Neural cell (in vitro differentiated cells): ENCODE measurements around the gene AP5Z1. TPM values are rescaled to one million over a fixed set of nuclear protein-coding genes. Genes with fewer than 3 reads are reported as not detected.

ENCODE experiments used
- H2AFZ ChIP-seq: fragments of 200-600, 300-800 bp; sonication (generic), shearing (Covaris generic); 2 replicates; pipeline ENCODE4 v1.6.0; 2014; ENCODE audit warnings: low read depth, mild to moderate bottlenecking, antibody characterized with exemption, low read length, moderate library complexity
- H3F3A ChIP-seq: fragments of 200-600 bp; shearing (Covaris generic); 2 replicates; pipeline ENCODE4 v1.6.1; 2016; ENCODE audit warnings: mild to moderate bottlenecking, moderate library complexity, mixed read lengths, antibody characterized with exemption, low read length; ENCODE audit not compliant: insufficient read depth, poor library complexity, severe bottlenecking
- H3K27ac ChIP-seq: fragments of 200-600, 300-800 bp; sonication (generic), shearing (Covaris generic); 2 replicates; pipeline ENCODE4 v1.5.1; 2014; ENCODE audit warnings: mild to moderate bottlenecking, low read length, moderate library complexity
- H3K27me3 ChIP-seq: fragments of 300-800, 200-600 bp; sonication (generic), shearing (Covaris generic); 2 replicates; pipeline ENCODE4 v1.6.0; 2014; ENCODE audit warnings: mild to moderate bottlenecking, low read depth, low read length, moderate library complexity; ENCODE audit not compliant: insufficient read depth
- H3K36me3 ChIP-seq: fragments of 300-800, 200-600 bp; sonication (generic), shearing (Covaris generic); 2 replicates; pipeline ENCODE4 v1.5.1; 2014; ENCODE audit warnings: mild to moderate bottlenecking, antibody characterized with exemption, low read length, moderate library complexity; ENCODE audit not compliant: insufficient read depth
- H3K4me2 ChIP-seq: fragments of 300-800, 200-600 bp; sonication (generic), shearing (Covaris generic); 2 replicates; pipeline ENCODE4 v1.6.0; 2014; ENCODE audit warnings: mild to moderate bottlenecking, low read length
- H3K4me3 ChIP-seq: fragments of 300-800, 200-600 bp; sonication (generic), shearing (Covaris generic); 2 replicates; pipeline ENCODE4 v1.5.1; 2014; ENCODE audit warnings: mild to moderate bottlenecking, low read length, moderate library complexity
- H3K79me2 ChIP-seq: fragments of 200-600 bp; shearing (Covaris generic); replicated peaks from 2 replicates; pipeline ENCODE4 v1.6.0; 2014; ENCODE audit warnings: mild to moderate bottlenecking, low read length, moderate library complexity; ENCODE audit not compliant: insufficient read depth
- H3K9ac ChIP-seq: fragments of 300-800, 200-600 bp; sonication (generic), shearing (Covaris generic); 2 replicates; pipeline ENCODE4 v1.6.1; 2016; ENCODE audit warnings: mild to moderate bottlenecking, low read length, mixed read lengths
- H3K9me2 ChIP-seq: fragments of 200-600 bp; shearing (Covaris generic); 2 replicates; pipeline ENCODE4 v1.6.1; 2016; ENCODE audit warnings: mild to moderate bottlenecking, low read length, mixed read lengths; ENCODE audit not compliant: insufficient read depth
- H3K9me3 ChIP-seq: fragments of 200-600, 300-800 bp; sonication (generic), shearing (Covaris generic); 2 replicates; pipeline ENCODE4 v1.6.1; 2016; ENCODE audit warnings: mild to moderate bottlenecking, mixed run types, low read length, moderate library complexity, mixed read lengths
- H4K20me1 ChIP-seq: fragments of 200-600 bp; shearing (Covaris generic); 2 replicates; pipeline ENCODE4 v1.6.1; 2016; ENCODE audit warnings: mild to moderate bottlenecking, mixed run types; ENCODE audit not compliant: insufficient read depth
- EP300 ChIP-seq: fragments of 450-650 bp; conservative IDR thresholded peaks from 2 replicates; pipeline ENCODE4 v1.6.1; 2014; ENCODE audit warnings: antibody characterized with exemption, mild to moderate bottlenecking, moderate library complexity; ENCODE audit not compliant: poor library complexity, severe bottlenecking
- EZH2 ChIP-seq: fragments of 200-600, 300-800 bp; shearing (Covaris generic), sonication (generic); IDR thresholded peaks from 2 replicates; pipeline ENCODE4 v1.6.1; 2014; ENCODE audit warnings: antibody characterized with exemption, low read length, borderline replicate concordance, mild to moderate bottlenecking; ENCODE audit not compliant: insufficient read depth, poor library complexity, severe bottlenecking
- MXI1 ChIP-seq: fragments of 450-650 bp; conservative IDR thresholded peaks from 2 replicates; pipeline ENCODE4 v1.6.1; 2014; ENCODE audit warnings: antibody characterized with exemption, mild to moderate bottlenecking; ENCODE audit not compliant: poor library complexity, severe bottlenecking
- POLR2AphosphoS5 ChIP-seq: IDR thresholded peaks from 2 replicates; pipeline ENCODE4 v1.6.1; 2012
- RAD21 ChIP-seq: fragments of 450-650 bp; conservative IDR thresholded peaks from 2 replicates; pipeline ENCODE4 v1.6.1; 2014; ENCODE audit warnings: antibody characterized with exemption, mild to moderate bottlenecking, moderate library complexity
- SMC3 ChIP-seq: fragments of 450-650 bp; conservative IDR thresholded peaks from 2 replicates; pipeline ENCODE4 v1.6.1; 2014; ENCODE audit warnings: antibody characterized with exemption, mild to moderate bottlenecking, moderate library complexity; ENCODE audit not compliant: poor library complexity
- TAF1 ChIP-seq: IDR thresholded peaks from 2 replicates; pipeline ENCODE4 v1.6.1; 2012; ENCODE audit warnings: low read depth
- polyA plus RNA-seq: library from polyadenylated mRNA; depleted of rRNA; stranded (reverse); fragments of >200 nt; gene quantifications from 2 replicates; pipeline ENCODE4 v1.2.3, GENCODE V29; 2014
- TF ChIP-seq, protein P1 (sequence below): fragments of 450-650 bp; IDR thresholded peaks from 2 replicates; pipeline ENCODE4 v1.5.1; 2014; ENCODE audit warnings: antibody characterized with exemption, mild to moderate bottlenecking, moderate library complexity; ENCODE audit not compliant: poor library complexity, severe bottlenecking
- TF ChIP-seq, protein P2 (sequence below): IDR thresholded peaks from 2 replicates; pipeline ENCODE4 v1.6.1; 2012; ENCODE audit warnings: borderline replicate concordance

Gene AP5Z1
- polyA plus RNA-seq, 1 donor from 2014 or later: 36.9 TPM

DNA sequence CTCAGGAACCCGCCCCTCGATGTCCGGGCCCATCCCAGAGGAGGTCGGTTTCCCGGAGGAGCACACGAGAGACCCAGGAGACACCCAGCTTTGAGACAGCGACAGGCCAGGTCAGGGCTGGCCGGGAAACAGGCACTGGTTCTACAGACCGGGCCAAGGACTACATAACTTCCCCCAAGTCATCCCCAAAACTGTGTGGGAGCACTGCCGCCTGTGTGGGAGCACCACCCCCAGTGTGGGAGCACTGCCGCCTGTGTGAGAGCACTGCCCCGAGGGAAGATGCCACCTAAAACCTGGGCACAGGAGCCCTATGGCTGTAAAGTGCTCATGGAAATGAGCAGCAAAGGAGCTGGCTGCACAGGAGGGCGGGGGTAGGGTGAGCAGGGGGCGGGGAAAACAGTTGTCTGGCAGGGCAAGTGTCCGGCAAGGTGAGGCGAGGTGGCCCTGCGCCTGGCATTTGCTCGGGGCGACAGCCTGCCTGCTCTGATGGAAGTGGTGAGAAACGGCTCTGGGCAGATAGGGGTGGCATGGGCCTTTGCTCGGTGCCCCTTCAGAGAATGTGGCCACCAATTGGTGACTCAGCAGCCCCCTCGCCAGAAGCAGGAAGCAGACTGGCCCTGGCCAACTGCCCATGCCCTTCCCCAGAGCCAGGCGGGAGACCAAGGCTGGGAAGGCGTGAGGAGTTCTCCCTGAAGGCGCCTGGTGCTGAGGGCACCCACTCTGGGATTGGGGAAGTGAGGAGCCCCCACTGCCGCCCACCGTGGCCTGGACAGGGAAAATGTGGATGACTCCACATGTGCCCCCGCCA, 60.2 kb downstream of the AP5Z1 start:
- H3K4me3 ChIP-seq: no peak overlapping the region
- H3K9me2 ChIP-seq: no peaks in the 10 kb centered on the region
- no peak overlapping the region for H3K27ac ChIP-seq
- H3K27me3 ChIP-seq: no peaks in the 10 kb centered on the region
- H3F3A ChIP-seq: no peaks in the 10 kb centered on the region
- H3K9ac ChIP-seq: no peak overlapping the region
- H3K79me2 ChIP-seq: no peaks in the 10 kb centered on the region
- H3K4me2 ChIP-seq: no peak overlapping the region
- H3K9me3 ChIP-seq: no peaks in the 10 kb centered on the region
- no peak for TF ChIP-seq MXI1
- TF ChIP-seq, protein P1, sequence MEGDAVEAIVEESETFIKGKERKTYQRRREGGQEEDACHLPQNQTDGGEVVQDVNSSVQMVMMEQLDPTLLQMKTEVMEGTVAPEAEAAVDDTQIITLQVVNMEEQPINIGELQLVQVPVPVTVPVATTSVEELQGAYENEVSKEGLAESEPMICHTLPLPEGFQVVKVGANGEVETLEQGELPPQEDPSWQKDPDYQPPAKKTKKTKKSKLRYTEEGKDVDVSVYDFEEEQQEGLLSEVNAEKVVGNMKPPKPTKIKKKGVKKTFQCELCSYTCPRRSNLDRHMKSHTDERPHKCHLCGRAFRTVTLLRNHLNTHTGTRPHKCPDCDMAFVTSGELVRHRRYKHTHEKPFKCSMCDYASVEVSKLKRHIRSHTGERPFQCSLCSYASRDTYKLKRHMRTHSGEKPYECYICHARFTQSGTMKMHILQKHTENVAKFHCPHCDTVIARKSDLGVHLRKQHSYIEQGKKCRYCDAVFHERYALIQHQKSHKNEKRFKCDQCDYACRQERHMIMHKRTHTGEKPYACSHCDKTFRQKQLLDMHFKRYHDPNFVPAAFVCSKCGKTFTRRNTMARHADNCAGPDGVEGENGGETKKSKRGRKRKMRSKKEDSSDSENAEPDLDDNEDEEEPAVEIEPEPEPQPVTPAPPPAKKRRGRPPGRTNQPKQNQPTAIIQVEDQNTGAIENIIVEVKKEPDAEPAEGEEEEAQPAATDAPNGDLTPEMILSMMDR: no peak
- TF ChIP-seq, protein P2, sequence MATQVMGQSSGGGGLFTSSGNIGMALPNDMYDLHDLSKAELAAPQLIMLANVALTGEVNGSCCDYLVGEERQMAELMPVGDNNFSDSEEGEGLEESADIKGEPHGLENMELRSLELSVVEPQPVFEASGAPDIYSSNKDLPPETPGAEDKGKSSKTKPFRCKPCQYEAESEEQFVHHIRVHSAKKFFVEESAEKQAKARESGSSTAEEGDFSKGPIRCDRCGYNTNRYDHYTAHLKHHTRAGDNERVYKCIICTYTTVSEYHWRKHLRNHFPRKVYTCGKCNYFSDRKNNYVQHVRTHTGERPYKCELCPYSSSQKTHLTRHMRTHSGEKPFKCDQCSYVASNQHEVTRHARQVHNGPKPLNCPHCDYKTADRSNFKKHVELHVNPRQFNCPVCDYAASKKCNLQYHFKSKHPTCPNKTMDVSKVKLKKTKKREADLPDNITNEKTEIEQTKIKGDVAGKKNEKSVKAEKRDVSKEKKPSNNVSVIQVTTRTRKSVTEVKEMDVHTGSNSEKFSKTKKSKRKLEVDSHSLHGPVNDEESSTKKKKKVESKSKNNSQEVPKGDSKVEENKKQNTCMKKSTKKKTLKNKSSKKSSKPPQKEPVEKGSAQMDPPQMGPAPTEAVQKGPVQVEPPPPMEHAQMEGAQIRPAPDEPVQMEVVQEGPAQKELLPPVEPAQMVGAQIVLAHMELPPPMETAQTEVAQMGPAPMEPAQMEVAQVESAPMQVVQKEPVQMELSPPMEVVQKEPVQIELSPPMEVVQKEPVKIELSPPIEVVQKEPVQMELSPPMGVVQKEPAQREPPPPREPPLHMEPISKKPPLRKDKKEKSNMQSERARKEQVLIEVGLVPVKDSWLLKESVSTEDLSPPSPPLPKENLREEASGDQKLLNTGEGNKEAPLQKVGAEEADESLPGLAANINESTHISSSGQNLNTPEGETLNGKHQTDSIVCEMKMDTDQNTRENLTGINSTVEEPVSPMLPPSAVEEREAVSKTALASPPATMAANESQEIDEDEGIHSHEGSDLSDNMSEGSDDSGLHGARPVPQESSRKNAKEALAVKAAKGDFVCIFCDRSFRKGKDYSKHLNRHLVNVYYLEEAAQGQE: no peak
- TF ChIP-seq POLR2AphosphoS5: no peak
- no peak for TF ChIP-seq EZH2
- TF ChIP-seq EP300: no peak
- no peak for TF ChIP-seq RAD21
- TF ChIP-seq TAF1: no peak
- TF ChIP-seq SMC3: no peak
- no peaks in the 10 kb centered on the region for H3K36me3 ChIP-seq
- H4K20me1 ChIP-seq: no peaks in the 10 kb centered on the region
- no peak overlapping the region for H2AFZ ChIP-seq

DNA sequence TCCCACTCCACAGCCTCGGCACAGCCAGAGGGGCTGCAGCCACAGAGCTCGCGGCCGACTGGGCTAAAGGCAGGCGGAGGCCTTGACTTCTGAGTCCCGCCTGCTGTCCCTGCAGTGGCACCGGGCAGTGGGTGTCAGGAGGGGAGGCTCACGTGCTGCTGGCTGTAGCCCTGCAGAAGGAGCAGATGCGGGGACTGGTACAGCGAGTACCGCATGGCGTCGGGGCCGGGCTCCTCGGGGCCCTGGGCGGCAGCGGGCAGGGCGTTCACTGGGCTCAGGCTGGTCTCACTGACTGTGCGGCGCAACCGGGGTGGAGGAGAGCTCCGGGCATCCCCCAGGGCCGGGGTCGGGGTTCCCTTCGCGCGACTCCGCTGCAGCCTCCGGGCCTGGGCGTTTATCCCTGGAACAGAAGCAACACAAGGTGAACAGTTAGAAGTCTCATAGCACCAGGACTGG, 60.8 kb downstream of the AP5Z1 start:
- Histone ChIP-seq H3F3A (no peaks in the 10 kb centered on the region), H3K79me2 (no peaks in the 10 kb centered on the region), H3K27ac (no peak overlapping the region), H2AFZ (no peak overlapping the region), H4K20me1 (no peaks in the 10 kb centered on the region), H3K9me3 (no peaks in the 10 kb centered on the region), H3K27me3 (no peaks in the 10 kb centered on the region), H3K4me2 (no peak overlapping the region), H3K4me3 (no peak overlapping the region), H3K36me3 (no peaks in the 10 kb centered on the region), H3K9ac (no peak overlapping the region), H3K9me2 (no peaks in the 10 kb centered on the region)
- TF ChIP-seq EZH2: no peak
- TF ChIP-seq SMC3: no peak
